Midbrain (tissue), 1 donor: Measurements from ENCODE around the gene VAMP7.
"Not testable (repeated sequence)": the region's sequence is repeated elsewhere in the genome, so short reads cannot be mapped to it uniquely, and the experiment has no call there.

Source experiments
- DNase-seq: peaks from one replicate; lab custom pipeline; 2025; lab: John Stamatoyannopoulos, UW

Gene VAMP7

DNA sequence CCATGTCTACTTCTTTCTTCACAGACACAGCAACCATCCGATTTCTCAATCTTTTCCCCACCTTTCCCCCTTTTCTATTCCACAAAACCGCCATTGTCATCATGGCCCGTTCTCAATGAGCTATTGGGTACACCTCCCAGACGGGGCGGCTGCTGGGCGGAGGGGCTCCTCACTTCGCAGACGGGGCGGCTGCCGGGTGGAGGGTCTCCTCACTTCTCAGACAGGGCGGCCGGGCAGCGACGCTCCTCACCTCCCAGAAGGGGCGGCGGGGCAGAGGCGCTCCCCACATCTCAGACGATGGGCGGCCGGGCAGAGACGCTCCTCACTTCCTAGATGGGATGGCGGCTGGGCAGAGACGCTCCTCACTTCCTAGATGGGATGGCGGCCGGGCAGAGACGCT is 26.5 kb downstream of the VAMP7 start:
- DNase-seq: not testable (repeated sequence)

GRCh38 chrX:155923200-155923599 is 42.1 kb downstream of the VAMP7 start:
- no peak for DNase-seq

DNA sequence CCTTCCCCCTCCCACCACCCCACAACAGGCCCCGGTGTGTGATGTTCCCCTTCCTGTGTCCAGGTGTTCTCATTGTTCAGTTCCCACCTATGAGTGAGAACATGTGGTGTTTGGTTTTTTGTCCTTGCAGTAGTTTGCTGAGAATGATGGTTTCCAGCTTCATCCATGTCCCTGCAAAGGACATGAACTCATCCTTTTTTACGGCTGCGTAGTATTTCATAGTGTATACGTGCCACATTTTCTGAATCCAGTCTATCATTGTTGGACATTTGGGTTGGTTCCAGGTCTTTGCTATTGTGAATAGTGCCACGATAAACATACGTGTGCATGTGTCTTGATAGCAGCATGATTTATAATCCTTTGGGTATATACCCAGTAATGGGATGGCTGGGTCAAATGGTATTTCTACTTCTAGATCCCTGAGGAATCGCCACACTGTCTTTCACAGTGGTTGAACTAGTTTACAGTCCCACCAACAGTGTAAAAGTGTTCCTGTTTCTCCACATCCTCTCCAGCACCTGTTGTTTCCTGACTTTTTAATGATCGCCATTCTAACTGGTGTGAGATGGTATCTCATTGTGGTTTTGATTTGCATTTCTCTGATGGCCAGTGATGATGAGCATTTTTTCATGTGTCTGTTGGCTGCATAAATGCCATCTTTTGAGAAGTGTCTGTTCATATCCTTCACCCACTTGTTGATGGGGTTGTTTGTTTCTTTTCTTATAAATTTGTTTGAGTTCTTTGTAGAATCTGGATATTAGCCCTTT is 49.9 kb downstream of the VAMP7 start:
- DNase-seq: not testable (repeated sequence)

DNA sequence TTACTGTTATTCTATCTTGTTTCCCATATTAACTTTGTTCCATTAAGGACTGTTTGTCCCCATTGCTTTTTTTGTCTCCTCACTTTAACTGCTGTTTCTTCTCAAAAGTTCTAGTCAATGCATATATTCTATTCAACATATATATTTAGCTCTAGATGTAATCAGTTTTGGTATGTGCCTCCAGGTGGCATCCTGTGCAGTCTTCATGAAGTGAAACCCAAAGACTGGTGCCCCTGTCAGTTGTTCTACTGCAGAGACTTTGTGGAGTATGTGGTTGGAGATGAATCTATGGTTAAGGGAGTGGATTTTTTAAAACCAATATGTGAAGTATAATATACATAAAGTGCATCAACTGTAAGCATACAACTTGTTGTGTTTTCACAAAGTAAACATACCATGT is 57.0 kb downstream of the VAMP7 start:
- DNase-seq: no peak

- DNase-seq: no peak
These were observed 68.0 kb downstream of the VAMP7 start for GRCh38 chrX:155949098-155949497.

DNA sequence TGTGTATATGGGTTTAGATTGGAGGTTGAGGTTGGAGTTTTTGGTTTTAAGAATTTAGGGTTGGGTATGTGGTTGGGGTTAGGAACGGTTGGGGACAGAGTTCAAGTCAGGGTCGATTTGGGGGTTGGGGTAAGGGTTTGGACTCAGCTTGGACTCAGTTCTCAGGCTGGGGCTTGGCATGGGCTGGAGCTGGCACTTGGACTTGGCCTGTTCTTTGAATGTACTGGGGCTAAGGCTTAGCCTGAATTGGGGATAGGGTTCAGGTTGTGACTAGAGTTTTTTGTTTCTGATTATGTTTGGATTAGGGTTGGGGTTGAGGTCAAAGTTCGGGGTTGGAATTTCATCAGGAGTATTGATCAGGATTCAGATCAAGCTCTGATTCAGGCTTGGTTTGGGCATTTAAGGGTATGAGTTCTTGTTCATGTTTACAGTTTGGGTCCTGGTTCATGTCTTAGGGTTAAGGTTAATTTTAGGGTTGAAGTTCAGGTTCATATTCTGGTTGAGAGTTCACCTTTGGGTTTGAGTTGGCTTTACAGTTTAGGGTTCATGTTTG is 70.2 kb downstream of the VAMP7 start:
- DNase-seq: no peak

DNA sequence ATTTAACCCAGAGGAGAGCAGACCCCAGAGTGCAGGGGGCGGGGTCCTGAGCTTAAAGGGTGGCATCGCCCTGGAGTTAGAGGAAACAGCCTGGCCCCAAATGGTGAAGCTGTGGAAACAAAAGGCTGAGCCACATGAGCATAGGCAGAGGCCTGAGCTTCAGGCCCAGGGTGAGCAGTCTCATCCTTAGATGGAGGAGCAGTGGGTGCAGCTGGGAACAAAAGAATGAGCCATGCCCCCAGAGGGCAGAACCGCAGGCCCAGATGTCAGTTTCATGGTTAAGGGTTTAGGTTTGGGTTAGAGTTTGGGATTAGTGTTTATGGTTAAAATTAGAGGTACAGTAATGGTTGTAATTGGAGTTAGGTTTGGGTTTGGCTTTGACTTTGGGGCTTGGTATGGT is 71.9 kb downstream of the VAMP7 start:
- no peak for DNase-seq

GRCh38 chrX:155954793-155955192 is 73.6 kb downstream of the VAMP7 start:
- no peak for DNase-seq

- DNase-seq: no peak
These were observed 75.0 kb downstream of the VAMP7 start for GRCh38 chrX:155956099-155956498.

DNA sequence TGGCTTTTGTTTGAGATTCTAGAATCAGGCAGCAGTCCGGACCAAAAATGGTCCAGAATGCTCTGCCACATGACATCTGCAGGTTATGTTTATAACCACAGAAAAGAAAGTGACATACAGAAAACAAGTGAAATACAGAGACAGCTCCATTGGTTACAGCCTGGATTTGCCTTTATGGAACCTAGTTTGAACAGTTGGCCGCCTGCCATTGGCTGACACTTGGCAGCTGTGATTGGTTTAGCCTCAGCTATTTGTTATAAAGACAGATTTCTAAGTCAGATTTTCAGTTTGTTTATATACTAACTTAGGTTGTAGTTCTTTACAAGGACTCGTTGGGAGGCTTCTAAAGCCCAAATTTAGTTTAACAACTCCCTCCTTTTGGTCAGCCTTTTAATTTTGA is 75.5 kb downstream of the VAMP7 start:
- DNase-seq: no peak

DNA sequence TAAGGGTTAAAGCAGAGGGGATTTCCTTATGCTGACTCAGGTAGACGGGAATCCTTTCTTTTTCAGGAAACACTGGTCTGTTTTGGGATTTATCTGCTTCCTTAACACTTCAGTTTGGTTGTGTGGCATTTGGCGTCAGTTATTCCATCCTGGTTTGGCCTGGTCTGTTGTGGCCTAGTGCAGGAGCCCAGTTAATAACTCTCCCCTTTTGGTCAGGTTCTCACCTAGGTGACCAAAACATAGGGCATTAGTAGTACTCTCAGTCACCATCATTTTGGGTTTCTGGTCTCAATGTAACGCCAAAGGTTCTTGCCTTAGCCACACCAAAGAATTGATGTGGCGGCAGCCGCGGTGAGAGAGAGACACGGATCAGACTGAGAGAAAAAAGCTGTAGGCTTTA is 76.7 kb downstream of the VAMP7 start:
- DNase-seq: no peak

- no peak for DNase-seq
These were observed 78.0 kb downstream of the VAMP7 start for GRCh38 chrX:155959018-155959587.

DNA sequence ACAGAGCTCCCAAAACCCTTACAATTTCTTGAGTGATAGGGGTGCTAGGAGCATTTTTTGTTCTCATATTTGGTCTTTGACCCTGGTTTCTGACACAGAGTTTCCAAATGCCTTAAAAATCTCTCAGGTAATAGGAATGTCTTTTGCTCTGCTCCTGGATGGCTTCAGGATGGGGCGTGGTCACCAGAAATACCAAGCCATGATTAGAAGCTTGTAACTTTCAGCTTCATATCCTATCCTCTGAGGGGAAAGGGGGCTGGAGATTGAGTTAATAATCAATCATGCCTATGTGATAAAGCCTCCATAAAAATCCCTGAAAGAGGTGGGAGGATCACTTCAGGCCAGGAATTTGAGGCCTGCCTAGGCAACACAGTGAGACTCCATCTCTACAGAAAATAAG is 81.8 kb downstream of the VAMP7 start:
- no peak for DNase-seq

DNA sequence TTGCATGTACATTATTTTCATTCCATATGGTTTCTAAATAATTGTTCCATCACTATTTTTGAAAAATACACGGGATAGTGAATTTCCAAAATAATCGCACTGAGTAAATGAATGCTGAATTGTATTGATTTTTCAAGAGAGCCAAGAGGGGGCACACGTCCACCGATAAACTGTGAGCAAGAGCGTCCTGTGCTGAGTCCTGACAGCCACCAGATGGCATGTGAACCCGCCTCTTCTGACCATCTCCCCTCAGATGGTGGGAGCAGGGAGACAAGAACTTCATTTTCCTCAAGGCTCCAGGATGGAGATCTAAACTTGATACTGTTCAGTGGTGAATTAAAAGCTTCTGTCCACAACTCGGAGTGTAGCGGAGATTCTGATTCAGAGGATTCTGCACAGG is 85.7 kb downstream of the VAMP7 start:
- DNase-seq: no peak

GRCh38 chrX:155967653-155968325 is 86.6 kb downstream of the VAMP7 start:
- no peak for DNase-seq

- DNase-seq: no peak
These were observed 87.1 kb downstream of the VAMP7 start for GRCh38 chrX:155968326-155968661.

DNA sequence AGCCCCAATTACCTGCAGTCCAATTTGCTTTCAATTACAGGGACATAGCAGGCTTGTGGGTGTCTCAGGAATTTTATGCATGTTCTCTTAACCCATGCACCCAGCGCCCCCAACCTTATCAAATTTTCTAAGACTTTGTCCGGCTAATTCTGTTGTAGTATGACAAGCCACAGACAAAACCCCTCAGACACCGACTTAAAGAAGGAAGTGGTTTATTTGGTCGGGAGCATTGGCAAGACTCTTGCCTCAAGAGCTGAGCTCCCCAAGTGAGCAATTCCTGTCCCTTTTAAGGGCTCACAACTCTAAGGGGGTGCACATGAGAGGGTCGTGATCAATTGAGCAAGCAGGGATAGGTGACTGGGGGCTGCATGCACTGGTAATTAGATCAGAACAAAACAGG is 87.6 kb downstream of the VAMP7 start:
- no peak for DNase-seq

DNA sequence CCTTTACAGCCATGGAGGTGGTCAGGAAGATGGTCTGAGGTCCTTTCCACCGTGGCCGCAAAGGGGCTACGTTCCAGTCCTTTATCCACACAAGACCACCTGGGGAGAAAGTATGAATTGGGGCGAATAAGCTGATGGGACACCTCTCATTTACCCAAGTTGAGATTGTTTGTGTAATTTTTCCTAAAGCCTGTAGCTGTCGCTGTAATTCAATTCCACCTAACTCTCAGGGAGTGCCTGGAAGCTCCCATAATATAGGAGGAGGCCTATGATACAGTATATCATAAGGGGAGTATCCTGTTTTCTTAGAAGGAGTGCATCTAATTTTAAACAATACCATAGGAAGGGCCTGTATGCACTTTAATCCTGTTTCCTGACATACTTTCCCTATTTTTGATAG is 90.5 kb downstream of the VAMP7 start:
- not testable (repeated sequence) for DNase-seq

DNA sequence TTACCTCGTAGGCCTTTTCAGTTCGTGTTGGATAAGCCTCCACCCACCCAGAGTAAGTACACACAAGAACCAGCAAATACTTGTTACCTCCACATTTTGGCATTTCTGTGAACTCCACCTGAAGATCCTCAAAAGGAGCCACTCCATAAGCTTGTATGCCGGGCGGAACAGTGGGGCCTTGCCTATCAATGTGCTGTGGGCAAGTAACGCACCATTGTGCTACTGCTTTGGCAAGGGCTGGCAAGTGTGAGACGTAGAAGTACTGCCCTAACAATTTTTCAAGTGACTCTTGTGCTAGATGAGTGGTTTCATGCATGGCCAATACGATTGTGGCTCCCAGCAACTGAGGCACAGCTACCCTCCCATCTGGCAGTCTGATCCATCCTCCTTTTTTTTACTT is 91.1 kb downstream of the VAMP7 start:
- not testable (repeated sequence) for DNase-seq

- no peak for DNase-seq
These were observed 102.2 kb downstream of the VAMP7 start for GRCh38 chrX:155983326-155983725.

GRCh38 chrX:155985208-155985607 is 104.1 kb downstream of the VAMP7 start:
- DNase-seq: no peak

DNA sequence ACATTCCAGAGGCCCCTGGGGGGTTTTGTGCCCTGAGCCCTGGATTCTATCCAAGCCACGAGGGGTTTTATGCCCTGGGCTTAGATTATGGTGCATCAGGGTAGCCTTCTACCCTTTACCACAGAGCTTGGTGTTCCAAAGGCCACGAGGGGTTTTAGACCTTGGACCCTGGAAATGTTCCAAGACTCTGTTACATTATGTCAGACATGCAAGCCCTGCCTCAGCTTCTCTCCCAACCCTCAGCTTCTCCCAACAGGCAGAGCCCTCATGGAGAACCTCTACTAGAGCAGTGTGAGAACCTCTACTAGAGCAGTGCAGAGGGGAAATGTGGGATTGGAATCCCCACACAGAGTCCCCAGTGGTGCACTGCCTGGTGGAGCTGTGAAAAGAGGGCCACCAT is 105.8 kb downstream of the VAMP7 start:
- DNase-seq: not testable (repeated sequence)

DNA sequence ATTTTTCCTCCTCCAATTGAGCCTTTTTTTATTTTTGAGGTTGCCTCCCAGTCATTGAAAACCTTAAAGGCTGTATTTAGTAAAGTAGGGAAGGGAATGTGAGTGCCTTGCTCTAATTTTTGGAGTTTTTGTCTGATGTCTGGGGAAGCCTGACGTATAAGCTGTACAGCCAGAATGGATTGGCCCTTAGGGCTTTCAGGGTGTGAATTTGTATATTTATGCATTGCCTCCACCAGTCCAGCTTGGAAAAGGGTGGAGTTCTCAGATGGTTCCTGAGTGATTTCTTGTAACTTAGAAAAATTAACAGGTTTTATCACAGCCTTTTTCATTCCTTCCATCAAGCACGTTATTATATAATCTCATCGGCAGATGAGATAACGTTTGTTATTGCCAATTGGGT is 107.7 kb downstream of the VAMP7 start:
- no peak for DNase-seq
